IMR-90 (cell line): ENCODE measurements around the gene RBBP8NL. TPM values are rescaled to one million over a fixed set of nuclear protein-coding genes. Genes with fewer than 3 reads are reported as not detected.

Experiments
- ATAC-seq: fragments of 200-7000 bp; cut with Tn5 transposase; 2 replicates; pipeline ENCODE4 v1.9.1; 2020; ENCODE audit warnings: low read depth, mild to moderate bottlenecking, moderate library complexity
- BruUV-seq: library from RNA; stranded (reverse); fragments of 400-500 nt; replicated peaks from 2 replicates; lab custom pipeline; 2021; lab: Mats Ljungman, UMichigan
- CTCF ChIA-PET: fragments of 300-600 bp; formaldehyde crosslinking; extraction: SDS; loops from one replicate; lab custom pipeline; 2021; ENCODE audit warnings: antibody characterized with exemption; lab: Yijun Ruan, JAX
- POLR2A ChIA-PET: fragments of 300-600 bp; sonication (Branson Sonifier 250); formaldehyde crosslinking; loops from one replicate; lab custom pipeline; 2022; ENCODE audit warnings: antibody characterized with exemption; ENCODE audit not compliant: unreplicated experiment; lab: Charles Lee
- DNase-seq: peaks from one replicate; pipeline ENCODE4 v3.0.0; 2013
- H2AFZ ChIP-seq: replicated peaks from 2 replicates; pipeline ENCODE3; 2013; ENCODE audit warnings: low read length, mild to moderate bottlenecking; ENCODE audit not compliant: poor library complexity
- H2AK5ac ChIP-seq: 2 replicates; pipeline ENCODE4 v1.6.1; 2013; ENCODE audit warnings: low read depth, low read length, inconsistent platforms
- H2AK9ac ChIP-seq: replicated peaks from 2 replicates; pipeline ENCODE3; 2013; ENCODE audit warnings: mild to moderate bottlenecking, low read depth, low read length, moderate library complexity; ENCODE audit not compliant: poor library complexity
- H2BK120ac ChIP-seq: 2 replicates; pipeline ENCODE4 v1.6.1; 2013; ENCODE audit warnings: low read depth, low read length, inconsistent platforms
- H2BK15ac ChIP-seq: 3 replicates; pipeline ENCODE4 v1.6.1; 2013; ENCODE audit warnings: low read depth, low read length, inconsistent platforms
- H2BK20ac ChIP-seq: 2 replicates; pipeline ENCODE4 v1.6.1; 2013; ENCODE audit warnings: low read depth, mild to moderate bottlenecking, inconsistent platforms, low read length, moderate library complexity
- H2BK5ac ChIP-seq: 2 replicates; pipeline ENCODE4 v1.6.1; 2013; ENCODE audit warnings: mild to moderate bottlenecking, low read depth, low read length, inconsistent platforms; ENCODE audit not compliant: poor library complexity, severe bottlenecking
- H3K14ac ChIP-seq: replicated peaks from 2 replicates; pipeline ENCODE4 v1.6.1; 2013; ENCODE audit warnings: low read depth, low read length, inconsistent platforms
- H3K18ac ChIP-seq: 2 replicates; pipeline ENCODE4 v1.6.1; 2013; ENCODE audit warnings: low read depth, low read length, control low read depth
- H3K23ac ChIP-seq: 2 replicates; pipeline ENCODE4 v1.6.1; 2013; ENCODE audit warnings: low read depth, low read length, inconsistent platforms
- H3K27ac ChIP-seq: 2 replicates; pipeline ENCODE4 v1.5.1; 2013; ENCODE audit warnings: mild to moderate bottlenecking, control low read depth, low read length; ENCODE audit not compliant: insufficient read depth
- H3K27me3 ChIP-seq: 2 replicates; pipeline ENCODE4 v1.6.1; 2013; ENCODE audit warnings: low read length; ENCODE audit not compliant: control insufficient read depth, insufficient read depth
- H3K36me3 ChIP-seq: 2 replicates; pipeline ENCODE4 v1.6.1; 2013; ENCODE audit warnings: low read length, mixed read lengths; ENCODE audit not compliant: control insufficient read depth, insufficient read depth
- H3K4ac ChIP-seq: 2 replicates; pipeline ENCODE4 v1.6.1; 2013; ENCODE audit warnings: low read depth, low read length, inconsistent platforms
- H3K4me1 ChIP-seq: 2 replicates; pipeline ENCODE4 v1.6.1; 2013; ENCODE audit warnings: low read length, mixed read lengths; ENCODE audit not compliant: control insufficient read depth, insufficient read depth
- H3K4me2 ChIP-seq: 2 replicates; pipeline ENCODE4 v1.6.1; 2013; ENCODE audit warnings: low read depth, mild to moderate bottlenecking, control low read depth, low read length, moderate library complexity
- H3K4me3 ChIP-seq: 2 replicates; pipeline ENCODE4 v1.5.1; 2013; ENCODE audit warnings: low read depth, mild to moderate bottlenecking, control low read depth, low read length, moderate library complexity; ENCODE audit not compliant: insufficient read depth
- H3K56ac ChIP-seq: 2 replicates; pipeline ENCODE4 v1.6.1; 2013; ENCODE audit warnings: low read length, inconsistent platforms; ENCODE audit not compliant: insufficient read depth; ENCODE audit errors: extremely low read depth
- H3K79me1 ChIP-seq, 2 experiments: 2 replicates each; pipeline ENCODE4 v1.6.1; 2013; ENCODE audit warnings: low read length in 2 of 2, inconsistent platforms in 1 of 2, low read depth in 1 of 2
- H3K9ac ChIP-seq: 2 replicates; pipeline ENCODE4 v1.6.1; 2013; ENCODE audit warnings: low read depth, low read length, control low read depth
- H3K9me1 ChIP-seq: 2 replicates; pipeline ENCODE4 v1.6.1; 2013; ENCODE audit warnings: low read length, inconsistent platforms; ENCODE audit not compliant: insufficient read depth
- H3K9me3 ChIP-seq: 2 replicates; pipeline ENCODE4 v1.6.1; 2013; ENCODE audit warnings: low read length; ENCODE audit not compliant: control insufficient read depth, insufficient read depth
- H4K20me1 ChIP-seq: 2 replicates; pipeline ENCODE4 v1.6.1; 2013; ENCODE audit warnings: low read length, inconsistent platforms; ENCODE audit not compliant: insufficient read depth
- H4K5ac ChIP-seq: 2 replicates; pipeline ENCODE4 v1.6.1; 2013; ENCODE audit warnings: mild to moderate bottlenecking, low read depth, low read length, control low read depth
- H4K8ac ChIP-seq, 2 experiments: 2 replicates each; pipeline ENCODE4 v1.6.1; 2013; ENCODE audit warnings: low read depth in 2 of 2, low read length in 2 of 2, control low read depth in 1 of 2, inconsistent platforms in 1 of 2
- H4K91ac ChIP-seq: 2 replicates; pipeline ENCODE4 v1.6.1; 2013; ENCODE audit warnings: low read depth, low read length, inconsistent platforms; ENCODE audit not compliant: insufficient read depth
- BHLHE40 ChIP-seq: fragments of 150-350 bp; IDR thresholded peaks from 2 replicates; pipeline ENCODE4 v1.6.1; 2016; ENCODE audit warnings: mild to moderate bottlenecking, low read depth, low read length
- CEBPB ChIP-seq: IDR thresholded peaks from 2 replicates; pipeline ENCODE4 v1.6.1; 2012; ENCODE audit warnings: low read depth, low read length, improper control_type of control experiment
- CHD1 ChIP-seq: IDR thresholded peaks from 2 replicates; pipeline ENCODE4 v1.6.1; 2012; ENCODE audit warnings: low read depth, low read length, improper control_type of control experiment
- FOS ChIP-seq: fragments of 150-350 bp; IDR thresholded peaks from 2 replicates; pipeline ENCODE4 v1.6.1; 2016; ENCODE audit warnings: low read depth, low read length
- MAFK ChIP-seq: IDR thresholded peaks from 2 replicates; pipeline ENCODE4 v1.6.1; 2012; ENCODE audit warnings: low read depth, low read length, improper control_type of control experiment
- MAZ ChIP-seq: IDR thresholded peaks from 2 replicates; pipeline ENCODE4 v1.6.1; 2012; ENCODE audit warnings: low read depth, mild to moderate bottlenecking, low read length, improper control_type of control experiment, moderate library complexity, borderline replicate concordance
- MXI1 ChIP-seq: IDR thresholded peaks from 2 replicates; pipeline ENCODE4 v1.6.1; 2012; ENCODE audit warnings: low read depth, mild to moderate bottlenecking, low read length, moderate library complexity, borderline replicate concordance
- NFE2L2 ChIP-seq: fragments of 150-350 bp; IDR thresholded peaks from 2 replicates; pipeline ENCODE4 v1.6.1; 2016; ENCODE audit warnings: low read depth, mild to moderate bottlenecking, low read length
- POLR2A ChIP-seq: IDR thresholded peaks from 2 replicates; pipeline ENCODE4 v1.6.1; 2012; ENCODE audit warnings: mild to moderate bottlenecking, low read depth, low read length
- RAD21 ChIP-seq: IDR thresholded peaks from 2 replicates; pipeline ENCODE4 v1.6.1; 2012; ENCODE audit warnings: low read length, improper control_type of control experiment
- RCOR1 ChIP-seq: IDR thresholded peaks from 2 replicates; pipeline ENCODE4 v1.6.1; 2012; ENCODE audit warnings: mild to moderate bottlenecking, low read length, improper control_type of control experiment; ENCODE audit not compliant: insufficient replicate concordance
- RFX5 ChIP-seq: IDR thresholded peaks from 2 replicates; pipeline ENCODE4 v1.8.0; 2012; ENCODE audit warnings: low read depth, mild to moderate bottlenecking, low read length, moderate library complexity
- SMC3 ChIP-seq: fragments of 150-350 bp; IDR thresholded peaks from 2 replicates; pipeline ENCODE4 v1.6.1; 2016; ENCODE audit warnings: low read depth, mild to moderate bottlenecking, antibody characterized with exemption, low read length, moderate library complexity
- WGBS, 2 experiments: methylation state at CpG; one replicate each; pipeline versions ENCODE4 v1.1.5 to v1.1.7; 2013; ENCODE audit warnings: missing lambda C conversion rate in 2 of 2; ENCODE audit not compliant: insufficient read length in 1 of 2; ENCODE audit errors: extremely low coverage in 2 of 2; 5-methylcytosine and 5-hydroxymethylcytosine counted together
- dilution Hi-C: fragments of 300-500 bp; cut with HindIII; formaldehyde crosslinking; loops from one replicate; pipeline ENCODE4 v1.14.3; 2018; ENCODE audit warnings: low sequenced_read_pairs; ENCODE audit not compliant: unreplicated experiment
- in situ Hi-C: fragments of 300-500 bp; cut with MboI; formaldehyde crosslinking; loops from 3 replicates; pipeline ENCODE4 v1.14.3; 2019; ENCODE audit warnings: low sequenced_read_pairs, inconsistent platforms, mixed read lengths
- intact Hi-C: fragments of 100-400 bp; cut with micrococcal nuclease; formaldehyde crosslinking; loops from 2 replicates; pipeline ENCODE4 v1.10.0; 2022
- polyA plus RNA-seq, 3 experiments: library from polyadenylated mRNA; depleted of rRNA; stranded (reverse); fragments of >200 nt; gene quantifications; 2 replicates each; pipeline ENCODE4 v1.2.3, GENCODE V29; 2012; ENCODE audit warnings: low replicate concordance in 1 of 3
- total RNA-seq: library from RNA; depleted of rRNA; stranded (reverse); fragments of >200 nt; gene quantifications from 2 replicates; pipeline ENCODE4 v1.2.3, GENCODE V29; 2012
- TF ChIP-seq, protein P1 (sequence below): conservative IDR thresholded peaks from 2 replicates; pipeline ENCODE4 v1.5.1; 2012; ENCODE audit warnings: mild to moderate bottlenecking, low read depth, low read length, improper control_type of control experiment
- TF ChIP-seq, protein P2 (sequence below): fragments of 150-350 bp; IDR thresholded peaks from 2 replicates; pipeline ENCODE4 v1.6.1; 2016; ENCODE audit warnings: low read depth, mild to moderate bottlenecking, low read length, moderate library complexity, borderline replicate concordance
- TF ChIP-seq, protein P3 (sequence below): fragments of 150-350 bp; IDR thresholded peaks from 2 replicates; pipeline ENCODE4 v1.6.1; 2017; ENCODE audit warnings: mild to moderate bottlenecking, antibody characterized with exemption, low read length, low read depth

The RBBP8NL gene
- total and polyA plus RNA-seq, 2 of the 4 experiments (the other 2 are of a cell fraction) = not detected

DNA sequence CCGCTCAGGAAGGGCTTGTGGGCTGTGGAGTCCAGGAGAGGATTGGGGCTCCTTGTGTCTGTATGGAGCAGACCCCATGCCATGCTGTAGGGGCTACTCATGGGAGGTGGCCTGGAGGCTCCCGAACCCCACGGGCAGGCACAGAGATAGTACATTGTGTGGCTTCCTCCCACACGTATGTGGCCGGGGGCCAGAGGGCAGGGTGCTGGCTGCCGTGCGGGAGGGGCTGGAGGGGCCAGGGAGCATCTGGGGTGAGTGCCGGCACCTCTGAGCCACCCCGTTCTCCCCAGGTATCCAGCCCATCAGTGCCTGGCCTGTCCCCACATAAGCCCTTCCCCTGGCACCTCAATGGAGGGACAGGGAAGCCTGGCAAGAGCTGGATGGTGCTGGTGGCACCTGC, 7.6 kb downstream of the RBBP8NL start:
- no peak overlapping the region for H3K27ac ChIP-seq
- H4K8ac ChIP-seq = no peak overlapping the region
- no peak overlapping the region for H3K56ac ChIP-seq
- H3K9me3 ChIP-seq = no peaks in the 10 kb centered on the region
- H2BK5ac ChIP-seq = no peak overlapping the region
- H2BK120ac ChIP-seq = no peak overlapping the region
- H3K27me3 ChIP-seq = peaks cover 17% of the 10 kb centered on the region; the same call in 1 of the 2 replicates
- ChIA-PET CTCF (no interaction called here), POLR2A (no interaction called here)
- H2AFZ ChIP-seq = no peak overlapping the region
- H3K18ac ChIP-seq = no peak overlapping the region
- no peak overlapping the region for H3K14ac ChIP-seq
- H3K4ac ChIP-seq = no peak overlapping the region
- DNase-seq = no peak
- no peaks in the 10 kb centered on the region; the same call in 1 of the 2 replicates for H4K20me1 ChIP-seq
- no peak overlapping the region for H2AK5ac ChIP-seq
- WGBS, 2 experiments = 80% methylated on average over 3 of the region's 9 CpGs; no CpG with 5 or more reads in 1 of the 2 experiments
- H2AK9ac ChIP-seq = no peak overlapping the region
- H4K91ac ChIP-seq = no peak overlapping the region
- H3K9me1 ChIP-seq = peaks cover 6% of the 10 kb centered on the region; the same call in 1 of the 2 replicates
- no peak for ATAC-seq
- H3K79me1 ChIP-seq = no peaks in the 10 kb centered on the region
- dilution Hi-C loops (no loop called here), in situ Hi-C loops (no loop called here), intact Hi-C loops (no loop called here)
- H4K5ac ChIP-seq = no peak overlapping the region
- no TSS peak for BruUV-seq
- no peak overlapping the region for H2BK20ac ChIP-seq
- no peak overlapping the region for H3K23ac ChIP-seq
- no peak for TF ChIP-seq MAZ
- TF ChIP-seq, protein P1, sequence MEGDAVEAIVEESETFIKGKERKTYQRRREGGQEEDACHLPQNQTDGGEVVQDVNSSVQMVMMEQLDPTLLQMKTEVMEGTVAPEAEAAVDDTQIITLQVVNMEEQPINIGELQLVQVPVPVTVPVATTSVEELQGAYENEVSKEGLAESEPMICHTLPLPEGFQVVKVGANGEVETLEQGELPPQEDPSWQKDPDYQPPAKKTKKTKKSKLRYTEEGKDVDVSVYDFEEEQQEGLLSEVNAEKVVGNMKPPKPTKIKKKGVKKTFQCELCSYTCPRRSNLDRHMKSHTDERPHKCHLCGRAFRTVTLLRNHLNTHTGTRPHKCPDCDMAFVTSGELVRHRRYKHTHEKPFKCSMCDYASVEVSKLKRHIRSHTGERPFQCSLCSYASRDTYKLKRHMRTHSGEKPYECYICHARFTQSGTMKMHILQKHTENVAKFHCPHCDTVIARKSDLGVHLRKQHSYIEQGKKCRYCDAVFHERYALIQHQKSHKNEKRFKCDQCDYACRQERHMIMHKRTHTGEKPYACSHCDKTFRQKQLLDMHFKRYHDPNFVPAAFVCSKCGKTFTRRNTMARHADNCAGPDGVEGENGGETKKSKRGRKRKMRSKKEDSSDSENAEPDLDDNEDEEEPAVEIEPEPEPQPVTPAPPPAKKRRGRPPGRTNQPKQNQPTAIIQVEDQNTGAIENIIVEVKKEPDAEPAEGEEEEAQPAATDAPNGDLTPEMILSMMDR = no peak
- TF ChIP-seq, protein P2, sequence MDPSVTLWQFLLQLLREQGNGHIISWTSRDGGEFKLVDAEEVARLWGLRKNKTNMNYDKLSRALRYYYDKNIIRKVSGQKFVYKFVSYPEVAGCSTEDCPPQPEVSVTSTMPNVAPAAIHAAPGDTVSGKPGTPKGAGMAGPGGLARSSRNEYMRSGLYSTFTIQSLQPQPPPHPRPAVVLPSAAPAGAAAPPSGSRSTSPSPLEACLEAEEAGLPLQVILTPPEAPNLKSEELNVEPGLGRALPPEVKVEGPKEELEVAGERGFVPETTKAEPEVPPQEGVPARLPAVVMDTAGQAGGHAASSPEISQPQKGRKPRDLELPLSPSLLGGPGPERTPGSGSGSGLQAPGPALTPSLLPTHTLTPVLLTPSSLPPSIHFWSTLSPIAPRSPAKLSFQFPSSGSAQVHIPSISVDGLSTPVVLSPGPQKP = no peak
- TF ChIP-seq MAFK = no peak
- TF ChIP-seq POLR2A = no peak
- no peak for TF ChIP-seq RAD21
- TF ChIP-seq CEBPB = no peak
- TF ChIP-seq, protein P3, sequence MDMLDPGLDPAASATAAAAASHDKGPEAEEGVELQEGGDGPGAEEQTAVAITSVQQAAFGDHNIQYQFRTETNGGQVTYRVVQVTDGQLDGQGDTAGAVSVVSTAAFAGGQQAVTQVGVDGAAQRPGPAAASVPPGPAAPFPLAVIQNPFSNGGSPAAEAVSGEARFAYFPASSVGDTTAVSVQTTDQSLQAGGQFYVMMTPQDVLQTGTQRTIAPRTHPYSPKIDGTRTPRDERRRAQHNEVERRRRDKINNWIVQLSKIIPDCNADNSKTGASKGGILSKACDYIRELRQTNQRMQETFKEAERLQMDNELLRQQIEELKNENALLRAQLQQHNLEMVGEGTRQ = no peak
- TF ChIP-seq BHLHE40 = no peak
- no peak for TF ChIP-seq MXI1
- no peak for TF ChIP-seq RFX5
- no peak for TF ChIP-seq CHD1
- TF ChIP-seq SMC3 = no peak
- TF ChIP-seq FOS = no peak
- no peak for TF ChIP-seq NFE2L2
- no peak for TF ChIP-seq RCOR1
- H3K4me2 ChIP-seq = no peak overlapping the region
- H3K4me1 ChIP-seq = no peaks in the 10 kb centered on the region
- H3K4me3 ChIP-seq = no peak overlapping the region
- no peak overlapping the region for H3K9ac ChIP-seq
- no peak overlapping the region for H2BK15ac ChIP-seq
- H3K36me3 ChIP-seq = no peaks in the 10 kb centered on the region
